ENCODE results near the gene PIK3CG.
"Not testable (repeated sequence)": the region's sequence is repeated elsewhere in the genome, so short reads cannot be mapped to it uniquely, and the experiment has no call there.

Gene PIK3CG

DNA sequence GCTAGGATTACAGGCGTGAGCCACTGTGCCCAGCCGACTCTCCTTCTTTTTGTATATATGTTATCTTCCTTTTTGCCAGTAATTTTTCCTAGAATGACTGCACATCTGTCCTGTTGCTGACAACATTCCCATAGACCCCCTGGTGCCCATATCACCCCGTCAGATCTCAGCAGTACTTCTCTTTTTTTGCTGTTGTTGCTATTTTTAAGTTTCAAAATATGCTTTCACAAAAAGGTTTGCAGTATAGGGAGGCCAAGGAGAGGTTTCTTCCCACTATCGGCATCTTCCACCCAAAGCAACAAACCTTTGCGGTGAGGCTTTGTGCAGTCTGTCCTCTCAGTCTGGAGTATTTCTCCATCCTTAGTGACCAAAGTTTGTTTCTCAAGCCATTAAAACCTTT is 23.1 kb downstream of the PIK3CG start:
- no peak for DNase-seq

DNA sequence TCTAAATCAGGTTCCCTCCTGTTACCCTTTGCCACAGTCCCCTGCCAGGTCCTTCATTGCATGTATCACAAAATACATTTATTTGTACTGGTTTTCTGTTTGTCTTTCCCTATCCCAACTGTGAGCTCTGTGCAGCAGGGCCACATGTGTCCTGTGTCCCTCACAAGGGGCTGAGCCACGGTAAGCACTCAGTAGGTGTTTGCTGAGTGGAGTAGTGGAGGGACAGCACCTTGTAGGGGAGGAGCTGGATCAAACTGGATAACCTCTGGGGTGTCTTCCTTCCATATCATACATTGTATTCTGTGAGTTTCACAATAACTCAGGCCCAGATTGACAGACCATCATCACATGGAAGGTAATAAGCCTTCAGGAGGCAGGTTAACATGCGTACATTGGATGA is 25.9 kb downstream of the PIK3CG start:
- no peak for DNase-seq

DNA sequence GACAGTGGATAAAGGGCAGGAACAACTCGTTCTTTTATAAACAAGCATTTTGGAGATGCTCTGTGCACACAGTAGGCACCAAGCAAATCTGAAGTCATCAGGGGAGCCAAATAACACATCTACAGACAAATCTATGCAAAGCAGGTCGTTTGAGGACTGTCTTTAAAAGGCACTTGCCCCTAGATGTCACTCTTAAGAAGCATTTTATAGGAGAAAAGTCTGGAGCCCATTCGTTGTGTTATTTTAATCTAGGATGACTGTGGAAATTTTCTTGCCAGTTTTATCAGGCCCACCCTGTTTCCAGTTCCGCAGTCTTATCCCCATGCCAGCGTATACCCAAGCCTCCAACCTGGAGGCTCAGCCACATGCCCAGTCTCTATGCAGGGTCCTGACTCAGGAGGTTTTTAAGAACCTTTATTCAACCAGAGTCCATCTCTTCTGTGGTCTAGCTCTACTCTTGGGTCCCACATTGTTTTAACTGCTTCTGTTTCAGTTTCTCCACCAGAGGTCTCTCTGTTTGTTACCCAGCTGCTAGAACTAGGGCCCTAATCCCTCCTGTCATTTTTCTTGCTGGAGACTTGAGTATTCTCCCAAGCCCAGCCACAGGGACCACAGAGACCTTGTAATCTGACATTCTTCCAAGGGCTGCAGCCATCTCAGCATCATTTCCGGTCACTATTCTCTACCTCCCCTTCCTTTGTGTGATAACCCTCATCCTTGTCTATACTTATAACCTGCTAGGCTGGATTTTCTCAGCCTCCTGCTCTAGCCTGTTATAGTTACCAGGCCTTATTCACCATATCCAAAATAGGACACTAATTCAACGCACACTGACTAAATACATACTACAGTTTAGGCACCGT is 26.7 kb downstream of the PIK3CG start:
- peak in 1 of 3 experiments; percentile 45 for DNase-seq

DNA sequence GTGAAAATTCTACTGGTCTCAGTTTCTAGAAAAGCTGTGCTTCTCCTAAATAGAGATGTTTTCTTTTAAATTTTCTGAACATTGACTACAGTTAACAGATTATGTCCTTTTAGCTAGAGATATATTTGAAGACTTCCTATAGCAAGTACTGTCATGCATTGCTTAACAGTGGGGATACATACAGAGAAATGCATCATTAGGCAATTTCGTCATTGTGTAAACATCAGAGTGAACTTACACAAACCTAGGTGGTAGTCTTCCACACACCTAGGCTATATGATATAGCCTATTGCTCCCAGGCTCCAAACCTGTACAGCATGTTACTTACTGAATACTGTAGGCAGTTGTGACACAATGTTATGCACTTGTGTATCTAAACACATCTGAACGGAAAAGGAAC is 28.5 kb downstream of the PIK3CG start:
- DNase-seq = peak in 1 of 3 experiments; percentile 37

DNA sequence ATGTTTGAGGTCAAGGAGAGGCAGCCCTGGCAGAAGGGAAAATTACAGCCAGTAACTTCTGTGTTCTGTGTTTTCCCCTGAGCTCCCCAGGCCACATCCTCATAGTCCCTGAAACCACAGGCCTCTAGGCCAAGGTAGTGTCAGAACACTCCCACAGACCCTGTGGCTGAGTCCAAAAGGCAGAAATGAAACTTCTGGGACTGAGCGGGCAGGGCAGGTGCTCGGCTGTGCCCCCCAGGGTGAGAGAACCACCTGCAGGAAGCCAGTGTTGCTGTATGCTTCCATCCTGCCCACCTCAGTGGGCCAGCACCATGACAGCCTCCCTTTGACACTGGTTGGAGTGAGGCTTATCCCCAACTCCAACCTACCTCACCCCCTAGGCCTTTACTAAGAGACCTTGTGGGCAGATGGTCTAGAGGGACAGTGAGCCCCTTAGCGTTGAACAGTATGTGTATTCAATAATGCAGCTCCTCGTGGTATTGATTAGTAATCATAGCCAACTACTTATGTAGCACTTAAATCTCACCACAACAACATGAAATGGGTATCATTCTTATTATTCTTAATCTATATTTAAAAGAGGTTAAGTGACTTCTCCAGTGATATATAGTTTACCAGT is 30.3 kb downstream of the PIK3CG start:
- peak in 2 of 3 experiments; percentile 11 to 55 for DNase-seq

- peak in 2 of 3 experiments; percentile 46 to 87 for DNase-seq
Measured at GRCh38 chr7:106896231-106896630, 31.1 kb downstream of the PIK3CG start.

- not testable (repeated sequence) for DNase-seq
Measured at GRCh38 chr7:106897553-106897952, 32.5 kb downstream of the PIK3CG start.

- DNase-seq = not testable (repeated sequence)
Measured at GRCh38 chr7:106898967-106899366, 33.9 kb downstream of the PIK3CG start.

DNA sequence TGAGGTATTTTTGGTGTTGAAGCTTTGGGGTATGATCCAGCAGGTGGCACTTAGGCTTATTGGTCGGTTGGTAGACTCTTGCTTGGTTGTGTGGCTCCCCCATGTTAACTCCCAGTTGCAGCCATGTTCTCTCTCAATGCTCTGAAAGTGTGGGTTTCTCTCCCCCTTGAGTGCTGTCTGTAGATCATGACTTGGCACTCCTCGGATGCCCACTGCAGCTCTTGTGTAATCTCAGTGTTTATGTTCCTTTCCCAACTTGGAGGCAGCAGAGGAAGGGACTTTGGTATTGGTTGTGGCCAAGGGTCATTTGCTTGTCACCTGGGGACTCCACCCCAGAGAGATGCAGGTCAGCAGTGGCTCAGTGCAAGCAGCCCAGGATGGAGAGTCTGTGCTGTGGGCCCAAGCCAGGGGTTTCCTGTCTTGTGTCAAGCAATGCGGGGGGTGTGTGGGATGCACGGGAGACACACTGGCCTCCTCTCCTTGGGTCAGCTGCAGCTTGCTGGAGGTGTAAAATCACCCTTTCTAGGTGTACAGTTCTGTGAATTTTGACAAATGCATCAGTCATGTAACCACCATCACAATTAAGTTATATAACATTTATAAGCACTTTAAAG is 36.9 kb downstream of the PIK3CG start:
- DNase-seq = no peak

- no peak for DNase-seq
Measured at GRCh38 chr7:106905734-106906133, 40.7 kb downstream of the PIK3CG start.

- no peak for DNase-seq
Measured at GRCh38 chr7:106911959-106912358, 46.9 kb downstream of the PIK3CG start.

- DNase-seq = no peak
Measured at GRCh38 chr7:106914018-106914607, 49.0 kb downstream of the PIK3CG start.

- no peak for DNase-seq
Measured at GRCh38 chr7:106915407-106915806, 50.3 kb downstream of the PIK3CG start.

DNA sequence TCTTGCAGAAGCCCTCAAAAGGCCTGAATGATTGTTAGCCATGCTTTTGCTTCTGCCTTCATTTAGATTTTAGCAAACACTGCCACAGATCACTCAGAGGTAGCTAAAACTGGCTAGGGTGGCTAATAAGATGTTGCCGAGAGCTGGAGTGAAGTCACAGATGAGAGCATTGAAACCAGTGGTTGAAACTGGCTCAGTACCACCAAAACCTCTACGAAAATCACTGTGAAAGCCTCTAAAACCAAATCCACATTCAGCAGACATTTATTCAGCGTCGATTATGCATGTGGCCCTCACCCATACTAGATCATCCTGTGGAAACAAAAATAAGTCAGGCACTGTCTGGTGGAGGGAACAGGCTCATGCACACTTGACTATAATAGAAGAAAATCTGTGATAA is 50.8 kb downstream of the PIK3CG start:
- DNase-seq = no peak

DNA sequence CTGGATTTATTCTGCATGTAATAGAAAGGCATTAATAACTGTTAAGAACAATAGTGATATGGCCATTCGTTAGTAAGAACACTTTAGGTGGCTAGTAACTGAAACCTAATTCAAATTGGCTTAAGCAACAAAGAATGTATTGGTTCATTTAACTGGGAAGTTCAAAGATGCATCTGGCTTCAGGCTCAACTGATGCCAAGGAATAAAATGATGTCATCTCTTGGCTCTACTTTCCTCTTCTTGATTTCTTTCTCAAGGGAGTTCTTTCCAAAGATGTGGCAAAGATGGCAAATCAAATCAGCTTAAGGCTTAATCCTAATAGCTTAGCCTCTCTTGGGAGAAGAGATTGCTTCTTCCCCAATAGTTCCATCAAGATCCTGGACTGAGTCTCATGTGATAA is 51.6 kb downstream of the PIK3CG start:
- DNase-seq = no peak

- DNase-seq = no peak
Measured at GRCh38 chr7:106918991-106919390, 53.9 kb downstream of the PIK3CG start.

GRCh38 chr7:106924468-106924867 is 59.4 kb downstream of the PIK3CG start:
- not testable (repeated sequence) for DNase-seq

DNA sequence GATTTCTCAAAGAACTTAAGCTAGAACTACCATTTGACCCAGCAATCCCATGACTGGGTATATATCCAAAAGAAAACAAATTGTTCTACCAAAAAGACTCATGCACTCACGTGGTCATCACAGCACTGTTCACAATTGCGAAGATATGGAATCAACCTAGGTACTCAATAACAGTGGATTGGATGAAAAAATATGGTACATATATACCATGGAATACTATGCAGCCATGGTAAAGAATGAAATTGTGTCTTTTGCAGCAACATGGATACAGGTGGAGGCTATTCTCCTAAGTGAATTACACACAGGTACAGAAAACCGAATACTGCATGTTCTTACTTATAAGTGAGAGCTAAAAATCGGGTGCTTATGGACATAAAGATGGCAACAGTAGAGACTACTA is 61.8 kb downstream of the PIK3CG start:
- no peak for DNase-seq

GRCh38 chr7:106927536-106927935 is 62.5 kb downstream of the PIK3CG start:
- DNase-seq = no peak

- not testable (repeated sequence) for DNase-seq
Measured at GRCh38 chr7:106929616-106930015, 64.5 kb downstream of the PIK3CG start.

- no peak for DNase-seq
Measured at GRCh38 chr7:106936236-106936635, 71.2 kb downstream of the PIK3CG start.

DNA sequence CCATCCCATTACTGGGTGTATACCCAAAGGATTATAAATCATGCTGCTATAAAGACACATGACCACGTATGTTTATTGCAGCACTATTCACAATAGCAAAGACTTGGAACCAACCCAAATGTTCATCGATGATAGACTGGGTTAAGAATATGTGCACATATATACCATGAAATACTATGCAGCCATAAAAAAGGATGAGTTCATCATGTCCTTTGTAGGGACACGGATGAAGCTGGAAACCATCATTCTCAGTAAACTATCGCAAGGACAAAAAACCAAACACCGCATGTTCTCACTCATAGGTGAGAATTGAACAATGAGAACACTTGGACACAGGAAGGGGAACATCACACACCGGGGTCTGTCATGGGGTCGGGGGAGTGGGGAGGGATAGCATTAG is 73.0 kb downstream of the PIK3CG start:
- DNase-seq = not testable (repeated sequence)

DNA sequence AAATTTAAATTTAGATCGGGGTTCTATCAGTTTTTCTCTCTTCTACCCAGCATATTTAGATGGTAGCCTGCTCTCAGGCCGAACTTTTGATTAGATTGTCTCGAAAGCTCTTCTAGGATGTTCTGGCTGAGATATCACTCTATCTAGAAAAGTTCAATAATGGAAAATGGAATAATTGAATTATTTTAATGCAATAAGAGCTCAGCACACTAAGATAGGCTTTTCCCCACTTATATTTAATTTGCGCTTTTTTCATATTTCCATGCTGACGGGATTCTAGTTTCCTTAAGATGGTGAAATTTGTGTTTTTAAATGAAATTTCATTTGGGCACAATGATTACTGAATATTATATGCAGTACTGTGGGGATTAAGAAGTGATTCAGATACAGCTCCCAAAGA is 73.7 kb downstream of the PIK3CG start:
- no peak for DNase-seq

Measured in NCI-H1417 (cell line).